ENCODE data around the gene CRAMP1.

Gene CRAMP1

DNA sequence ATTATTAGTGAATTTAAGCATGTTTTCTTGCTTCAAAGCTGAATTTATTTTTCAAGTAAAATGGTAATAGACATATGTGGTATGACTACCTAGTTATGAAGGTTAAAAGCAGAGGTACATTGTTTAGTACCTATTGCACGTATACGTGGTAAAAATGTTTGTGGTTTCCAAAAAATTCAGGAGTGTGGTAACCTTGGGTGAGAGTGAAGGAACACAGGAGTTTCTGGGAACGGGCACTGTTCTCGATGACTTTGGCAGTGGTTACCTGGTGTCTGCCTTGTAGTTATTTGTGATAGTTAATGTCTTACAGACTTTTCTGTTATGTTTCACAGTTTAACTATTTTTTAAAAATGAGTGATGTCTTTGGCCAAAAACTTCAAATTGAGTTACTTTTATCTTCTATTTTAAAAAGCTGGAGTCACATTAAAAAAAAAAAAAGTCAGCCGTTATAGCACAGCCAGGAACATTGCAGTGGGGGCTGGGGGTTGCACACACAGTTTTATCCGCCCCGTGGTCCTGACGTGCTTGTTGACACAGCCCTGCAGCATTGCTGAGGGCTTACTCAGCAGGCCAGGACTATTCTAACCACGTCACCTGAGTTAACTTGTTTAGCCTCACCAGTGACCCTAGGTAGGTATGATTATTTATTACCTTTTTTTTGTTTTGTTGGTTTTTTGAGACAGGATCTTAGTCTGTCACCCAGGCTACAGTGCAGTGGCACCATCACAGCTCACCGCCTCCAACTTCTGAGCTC is 76.8 kb downstream of the CRAMP1 start:
- no peak for DNase-seq

DNA sequence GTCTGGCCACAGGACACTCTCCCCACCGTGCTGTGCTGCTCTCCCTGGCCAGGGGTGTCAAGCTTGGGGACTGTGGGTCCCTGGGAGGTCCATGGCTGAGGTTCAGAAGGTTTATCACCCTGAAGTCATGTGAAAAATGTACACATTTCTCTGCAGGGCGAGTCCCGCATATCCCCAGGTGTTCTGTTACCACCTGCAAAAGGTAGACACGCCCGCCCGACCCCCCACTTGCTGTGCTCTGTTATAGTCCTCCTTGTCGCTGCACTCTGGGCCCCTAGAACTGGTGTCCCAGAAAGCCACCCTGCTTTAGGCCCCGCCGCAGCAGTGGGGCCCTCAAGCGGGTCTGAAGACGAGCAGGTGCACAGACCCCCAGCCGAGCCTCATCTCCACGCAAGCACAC is 77.7 kb downstream of the CRAMP1 start:
- no peak for DNase-seq

DNA sequence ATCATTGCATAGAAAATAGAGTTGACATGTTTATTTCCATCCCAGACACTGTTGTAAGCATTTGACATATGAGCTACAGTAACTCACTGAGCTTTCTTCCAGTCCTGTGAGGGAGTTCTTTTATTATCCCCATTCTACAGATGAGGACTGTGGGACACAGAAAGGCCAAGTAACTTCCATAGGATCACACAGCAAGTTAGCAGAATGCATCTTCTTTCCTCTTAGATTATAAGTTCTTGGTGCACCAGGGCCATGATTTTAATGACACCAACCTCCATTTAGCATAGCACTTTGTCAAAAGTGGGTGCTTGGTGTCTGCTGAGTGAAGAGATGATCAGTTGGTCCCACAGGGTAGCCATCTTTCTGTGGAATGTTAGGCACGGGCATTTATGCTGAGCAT is 78.7 kb downstream of the CRAMP1 start:
- DNase-seq = no peak

DNA sequence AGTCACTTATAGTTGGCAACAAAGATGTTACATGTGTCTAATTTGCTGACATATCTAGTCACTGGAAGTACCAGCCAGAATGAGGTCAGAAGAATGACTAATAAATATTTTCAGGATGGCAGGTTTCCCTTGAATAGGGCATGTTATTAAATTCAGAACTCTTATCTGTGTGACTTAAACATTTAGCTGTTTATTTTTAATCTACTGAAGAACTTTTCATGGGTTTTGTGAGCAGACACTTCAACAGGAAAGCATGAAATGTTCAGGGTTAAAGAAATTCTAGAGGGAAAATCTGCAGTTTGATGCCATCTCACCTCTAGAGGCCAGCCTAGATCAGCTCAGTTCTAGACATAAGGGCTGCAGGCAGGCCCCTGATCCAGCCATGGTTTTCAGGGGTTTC is 79.1 kb downstream of the CRAMP1 start:
- DNase-seq = no peak

DNA sequence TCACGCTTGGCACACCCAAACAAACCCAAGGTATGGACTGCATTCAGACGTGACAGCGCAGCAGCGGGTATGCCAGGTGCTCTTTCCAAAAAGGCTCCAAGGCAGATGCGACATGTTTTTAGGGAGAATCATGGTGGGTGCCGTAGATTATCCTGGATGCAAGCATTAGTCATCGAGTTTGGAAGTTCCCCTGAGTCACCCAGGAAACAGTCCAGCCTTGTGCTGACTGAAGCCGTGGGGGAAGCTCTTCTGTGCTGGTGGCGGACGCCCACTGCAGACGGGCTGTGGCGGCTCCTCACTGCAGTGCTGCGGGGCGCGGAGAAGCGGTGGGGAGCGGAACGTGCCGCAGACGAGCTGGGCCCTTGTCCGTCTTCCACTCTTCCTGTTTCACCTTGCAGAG is 79.8 kb downstream of the CRAMP1 start:
- no peak for DNase-seq

DNA sequence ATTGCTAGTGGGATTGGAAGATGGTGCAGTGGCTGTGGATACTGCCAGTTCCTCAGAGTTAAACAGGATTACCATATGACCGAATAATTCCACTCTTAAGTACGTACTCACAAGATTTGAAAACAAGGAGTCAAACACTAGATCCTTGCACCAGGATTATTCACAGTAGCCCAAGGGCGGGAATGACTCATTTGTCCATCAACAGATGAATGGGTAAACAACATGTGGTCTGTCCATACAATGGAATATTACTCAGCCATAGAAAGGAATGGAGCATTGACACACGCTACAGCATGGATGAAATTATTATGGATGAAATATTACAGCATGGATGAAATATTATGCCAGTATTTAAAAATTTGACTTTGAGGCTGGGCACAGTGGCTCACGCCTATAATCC is 84.7 kb downstream of the CRAMP1 start:
- no peak for DNase-seq

DNA sequence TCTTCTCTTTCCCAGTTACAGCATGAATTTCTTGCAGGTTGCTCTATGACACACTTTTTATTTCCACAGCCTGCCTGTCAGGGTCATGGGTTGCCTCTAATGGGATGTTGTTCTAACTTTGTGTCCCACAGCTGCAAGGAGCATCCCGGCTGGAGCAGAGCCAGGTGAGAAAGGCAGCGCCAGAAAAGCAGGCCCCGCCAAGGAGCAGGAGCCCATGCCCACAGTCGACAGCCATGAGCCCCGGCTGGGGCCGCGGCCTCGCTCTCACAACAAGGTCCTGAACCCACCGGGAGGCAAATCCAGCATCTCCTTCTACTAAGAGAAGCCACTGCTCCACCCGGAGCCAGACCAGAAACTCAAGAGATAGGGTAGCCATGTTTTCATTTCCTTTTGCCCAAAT is 86.5 kb downstream of the CRAMP1 start:
- DNase-seq = no peak

DNA sequence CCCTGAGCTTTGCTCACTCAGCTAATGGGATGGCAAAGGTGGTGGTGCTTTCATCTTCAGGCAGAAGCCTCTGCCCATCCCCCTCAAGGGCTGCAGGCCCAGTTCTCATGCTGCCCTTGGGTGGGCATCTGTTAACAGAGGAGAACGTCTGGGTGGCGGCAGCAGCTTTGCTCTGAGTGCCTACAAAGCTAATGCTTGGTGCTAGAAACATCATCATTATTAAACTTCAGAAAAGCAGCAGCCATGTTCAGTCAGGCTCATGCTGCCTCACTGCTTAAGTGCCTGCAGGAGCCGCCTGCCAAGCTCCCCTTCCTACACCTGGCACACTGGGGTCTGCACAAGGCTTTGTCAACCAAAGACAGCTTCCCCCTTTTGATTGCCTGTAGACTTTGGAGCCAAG is 88.1 kb downstream of the CRAMP1 start:
- no peak for DNase-seq

DNA sequence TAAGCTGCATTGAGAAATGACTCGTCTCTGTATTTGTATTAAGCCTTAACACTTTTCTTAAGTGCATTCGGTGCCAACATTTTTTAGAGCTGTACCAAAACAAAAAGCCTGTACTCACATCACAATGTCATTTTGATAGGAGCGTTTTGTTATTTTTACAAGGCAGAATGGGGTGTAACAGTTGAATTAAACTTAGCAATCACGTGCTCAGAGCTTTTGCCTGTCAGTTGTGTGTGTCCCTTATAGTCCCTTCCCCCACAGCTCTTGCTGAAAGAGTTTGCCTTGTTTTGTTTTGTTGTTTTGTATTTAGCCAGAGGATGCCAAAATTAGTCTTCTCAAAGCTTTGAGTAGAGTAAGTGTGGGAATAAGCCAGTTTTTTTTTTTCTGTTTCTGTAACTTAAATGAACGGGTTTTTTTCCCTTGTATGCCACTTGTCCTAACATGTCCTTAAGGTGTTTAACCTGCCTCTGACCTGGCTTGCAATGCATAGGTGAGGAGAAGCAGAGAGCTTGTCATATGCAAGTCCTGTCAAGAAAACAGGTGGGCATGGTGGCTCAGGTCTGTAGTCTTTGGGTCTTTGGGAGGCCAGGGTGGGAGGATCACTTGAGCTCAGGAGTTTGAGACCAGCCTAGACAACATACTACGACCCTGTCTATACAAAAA is 89.2 kb downstream of the CRAMP1 start:
- no peak for DNase-seq

DNA sequence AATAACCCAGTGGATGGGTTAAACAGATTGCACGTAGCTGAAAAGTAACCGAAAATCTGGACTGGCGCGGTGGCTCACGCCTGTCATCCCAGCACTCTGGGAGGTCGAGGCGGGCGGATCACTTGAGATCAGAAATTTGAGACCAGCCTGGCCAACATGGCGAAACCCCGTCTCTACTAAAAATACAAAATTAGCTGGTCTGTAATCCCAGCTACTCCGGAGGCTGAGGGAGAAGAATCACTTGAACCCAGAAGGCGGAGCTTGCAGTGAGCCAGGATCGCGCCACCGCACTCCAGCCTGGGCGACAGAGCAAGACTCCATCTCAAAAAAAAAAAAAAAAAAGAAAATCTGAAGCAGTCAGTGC is 93.1 kb downstream of the CRAMP1 start:
- DNase-seq = peak; percentile 41

DNA sequence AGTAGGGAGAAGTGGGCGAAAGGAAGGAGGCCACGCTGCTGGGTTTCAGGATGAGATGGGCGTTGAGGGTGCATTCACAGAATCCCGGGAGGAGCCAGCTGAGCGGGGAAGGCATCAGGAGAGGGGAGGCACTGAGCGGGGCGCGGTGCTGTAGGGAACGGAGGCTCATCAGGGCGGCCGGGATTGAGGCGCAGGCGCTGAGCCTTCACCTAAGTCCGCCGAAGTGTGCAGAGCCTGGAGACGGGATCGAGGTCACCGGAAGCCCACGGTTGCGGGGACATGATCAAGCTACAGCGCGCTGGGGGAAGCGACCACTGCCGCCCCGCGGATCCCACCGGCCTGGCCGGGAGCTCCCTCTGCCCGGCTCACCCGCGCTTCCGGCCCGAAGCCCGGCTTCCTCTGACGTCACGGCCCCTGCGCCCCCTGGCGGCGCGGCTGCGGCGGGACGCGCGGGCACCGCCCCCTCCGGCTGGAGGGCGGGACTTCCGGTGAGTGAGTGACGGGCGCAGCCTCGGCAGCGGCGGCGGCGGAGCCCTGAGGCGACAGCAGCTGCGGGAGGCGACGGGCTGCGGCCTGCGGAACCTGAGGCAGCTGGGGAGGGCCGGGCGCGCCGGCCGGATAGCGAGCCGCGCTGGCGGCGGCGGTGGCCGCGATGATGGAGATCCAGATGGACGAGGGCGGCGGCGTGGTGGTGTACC is 93.7 kb downstream of the CRAMP1 start, which contains the start of gene MAPK8IP3:
TSS of gene MAPK8IP3 (plus strand) at position 508 of the 698 bp plus-strand sequence. CDS start at position 653, 145 bp downstream.
- peak; percentile 94 for DNase-seq

DNA sequence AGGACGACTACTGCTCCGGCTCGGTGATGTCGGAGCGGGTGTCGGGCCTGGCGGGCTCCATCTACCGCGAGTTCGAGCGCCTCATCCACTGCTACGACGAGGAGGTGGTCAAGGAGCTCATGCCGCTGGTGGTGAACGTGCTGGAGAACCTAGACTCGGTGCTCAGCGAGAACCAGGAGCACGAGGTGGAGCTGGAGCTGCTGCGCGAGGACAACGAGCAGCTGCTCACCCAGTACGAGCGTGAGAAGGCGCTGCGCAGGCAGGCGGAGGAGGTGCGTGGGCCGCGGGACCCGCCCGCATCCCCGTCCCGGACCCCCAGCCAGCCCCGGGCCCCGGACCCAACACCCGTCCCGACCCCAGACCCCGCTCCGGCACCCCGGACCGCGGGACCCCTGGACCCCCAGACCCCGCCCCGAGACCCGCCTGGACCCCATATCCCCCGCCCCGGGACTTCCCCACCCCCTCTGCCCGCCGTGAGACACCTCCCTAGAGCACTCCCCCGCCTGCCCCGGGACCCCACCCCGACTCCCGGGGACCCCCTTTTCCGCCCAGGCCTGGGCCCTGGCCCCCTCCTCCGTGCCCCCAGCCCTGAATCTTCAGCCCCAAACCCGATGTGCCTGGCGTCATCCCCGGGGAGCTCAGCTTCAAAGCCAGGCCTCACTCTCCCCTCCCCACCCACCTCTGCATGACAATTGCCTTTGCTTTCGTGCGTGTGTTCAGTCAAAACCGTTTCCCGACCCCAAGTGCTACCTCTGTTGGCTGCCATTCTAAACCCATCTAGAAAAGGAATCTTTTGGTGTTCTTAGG is 94.4 kb downstream of the CRAMP1 start:
- DNase-seq = peak; percentile 36

DNA sequence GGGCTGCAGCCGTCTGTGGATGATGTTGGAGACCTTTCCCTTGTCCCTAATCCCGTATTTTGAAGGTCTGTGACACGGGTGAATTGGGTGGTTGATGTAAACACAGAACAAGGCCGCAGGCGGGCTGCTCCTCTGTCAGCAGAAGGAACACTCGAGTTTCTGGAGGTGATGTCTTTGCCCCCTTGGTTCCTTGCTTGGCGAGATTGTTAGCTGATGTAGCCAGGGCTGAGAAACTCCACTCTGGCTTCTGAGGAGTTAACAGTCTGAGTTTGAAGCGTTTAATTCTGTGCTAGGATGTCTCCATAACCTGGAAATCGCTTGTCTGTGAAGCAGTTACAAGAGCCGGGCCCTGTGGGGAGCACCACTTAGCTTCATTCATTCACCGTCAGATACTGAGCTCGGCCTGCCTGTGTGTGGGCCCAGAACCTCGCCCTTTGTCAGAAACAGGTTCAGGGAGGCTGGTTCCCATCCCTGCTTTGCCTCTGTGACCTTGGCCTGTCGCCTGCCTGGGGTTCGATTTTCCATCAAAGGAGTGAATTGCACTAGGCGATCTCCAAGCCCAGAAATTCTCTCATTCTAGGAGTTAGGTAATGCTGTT is 95.1 kb downstream of the CRAMP1 start:
- DNase-seq = peak; percentile 21

DNA sequence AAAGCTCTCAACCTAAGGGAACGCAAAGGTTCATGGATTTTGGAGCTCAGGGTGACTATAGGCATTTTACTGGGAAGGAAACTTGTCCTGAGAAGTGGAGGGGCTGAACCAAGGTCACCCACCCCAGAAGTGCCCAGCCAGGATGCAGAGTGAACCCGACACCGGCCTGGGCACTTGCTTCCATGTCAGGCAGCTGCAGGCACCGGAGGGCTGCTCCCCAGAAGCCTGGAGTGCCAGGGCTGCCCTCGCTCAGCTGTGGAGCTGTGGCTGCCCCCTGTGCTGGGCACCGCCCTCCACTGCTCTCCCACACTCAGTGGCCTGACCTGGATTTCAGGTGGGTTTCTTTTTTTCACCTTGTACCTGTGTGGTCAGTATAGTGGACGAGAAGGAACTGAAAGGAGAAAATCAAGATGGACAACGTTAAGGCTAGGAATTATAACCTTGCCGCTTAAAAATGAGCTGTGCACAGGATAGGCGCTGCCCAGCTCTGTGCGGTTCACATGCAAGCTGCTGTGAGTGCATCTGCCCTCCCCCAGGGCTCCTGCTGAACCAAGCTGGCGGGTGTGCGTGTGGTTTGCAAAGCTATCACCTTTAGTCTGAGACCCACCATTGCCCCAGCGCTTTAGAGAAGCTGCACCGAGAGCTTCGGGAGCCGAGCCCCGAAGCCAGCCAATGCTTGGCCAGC is 96.1 kb downstream of the CRAMP1 start:
- DNase-seq = no peak

DNA sequence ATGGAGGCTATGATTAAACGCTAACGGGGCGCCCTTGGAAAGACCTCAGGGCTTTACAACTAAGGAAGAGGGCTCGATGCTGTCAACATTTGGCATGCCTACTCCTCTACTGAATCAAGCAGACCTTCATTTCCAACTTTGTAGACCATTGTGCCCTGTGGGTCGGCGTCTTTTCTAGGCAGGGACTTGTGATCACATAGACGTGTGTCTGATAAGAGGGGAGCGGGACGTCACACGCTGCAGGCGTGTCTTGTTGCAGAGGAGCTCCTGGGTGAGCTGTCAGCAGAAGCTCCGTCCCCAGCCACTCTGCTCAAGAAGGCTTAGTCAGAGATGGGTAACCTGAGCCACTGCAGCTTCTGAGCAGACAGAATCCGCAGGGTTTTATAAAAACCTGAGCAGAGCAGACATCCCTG is 96.6 kb downstream of the CRAMP1 start:
- no peak for DNase-seq

DNA sequence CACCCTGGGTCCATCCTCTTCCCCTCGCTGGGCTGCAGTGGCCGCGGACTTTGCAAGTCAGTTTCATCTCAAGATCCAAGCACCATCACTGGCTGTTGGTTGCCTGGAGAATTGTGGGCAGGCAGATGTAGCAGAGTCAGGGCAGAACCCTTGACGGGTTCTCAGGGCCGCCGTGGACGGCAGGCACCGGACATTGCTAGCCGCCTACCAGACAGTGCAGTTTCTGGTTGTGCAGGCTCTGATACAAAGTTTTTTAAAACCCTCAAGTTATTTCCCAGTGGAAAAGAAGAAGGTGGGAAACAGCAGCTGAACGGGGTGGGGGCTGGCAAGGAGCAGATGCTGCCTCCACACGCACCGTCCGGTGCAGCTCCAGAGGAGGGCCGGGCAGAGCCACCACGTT is 97.2 kb downstream of the CRAMP1 start:
- DNase-seq = no peak

DNA sequence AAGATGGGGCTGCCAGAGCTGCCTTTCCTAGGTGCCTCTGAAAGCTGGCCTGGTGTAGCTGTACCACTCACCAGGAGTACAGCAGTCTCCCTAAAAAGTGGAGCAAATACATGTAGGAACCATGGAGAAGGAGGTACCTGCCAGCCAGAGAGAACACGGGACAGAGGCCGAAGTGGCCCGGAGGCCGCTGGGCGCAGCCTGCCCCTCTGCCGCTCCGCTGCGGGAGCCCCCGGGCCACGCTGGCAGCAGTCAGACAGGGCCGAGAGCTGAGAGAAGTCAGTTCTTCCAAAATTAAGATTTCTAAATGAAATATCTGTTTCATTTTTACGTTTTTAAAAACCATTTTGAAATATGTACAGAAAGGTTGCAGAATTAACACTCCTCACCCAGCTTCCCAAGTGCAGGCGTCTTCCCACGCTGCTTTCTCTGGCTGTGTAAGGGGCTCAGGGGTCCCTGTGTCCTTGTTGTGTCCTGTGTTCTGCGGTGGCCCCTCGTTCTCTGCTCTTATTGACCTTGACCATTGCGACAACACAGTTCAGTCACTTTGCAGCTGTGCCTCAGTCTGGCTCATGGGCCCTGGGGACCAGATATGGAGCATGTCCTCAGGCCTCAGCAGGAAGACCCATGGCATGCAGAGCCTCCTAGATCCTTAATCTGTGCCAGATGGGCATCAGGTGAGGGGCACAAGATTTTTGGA is 98.8 kb downstream of the CRAMP1 start:
- DNase-seq = no peak

DNA sequence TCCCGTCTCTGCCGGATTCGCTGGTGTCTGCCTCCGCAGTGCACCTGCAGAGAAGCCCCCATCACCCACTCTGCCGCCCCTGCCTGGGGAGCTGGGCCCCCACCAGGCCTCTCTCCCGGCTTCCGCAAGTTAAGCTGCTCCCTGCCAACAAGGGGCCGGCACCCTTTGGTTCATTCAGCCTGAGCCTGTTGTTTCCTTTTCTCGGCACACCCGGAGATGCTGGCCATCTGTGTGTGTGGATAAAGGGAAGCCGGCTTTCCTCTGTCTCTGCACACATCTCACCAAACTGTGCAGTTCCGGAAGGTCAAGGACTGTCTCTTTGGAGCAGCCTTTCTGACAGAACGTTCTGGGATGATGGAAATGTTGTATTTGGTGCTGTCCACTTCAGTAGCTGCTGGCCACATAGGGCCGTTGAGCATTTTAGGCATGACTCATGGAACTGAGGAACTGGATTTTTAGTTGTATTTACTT is 100.7 kb downstream of the CRAMP1 start:
- no peak for DNase-seq

DNA sequence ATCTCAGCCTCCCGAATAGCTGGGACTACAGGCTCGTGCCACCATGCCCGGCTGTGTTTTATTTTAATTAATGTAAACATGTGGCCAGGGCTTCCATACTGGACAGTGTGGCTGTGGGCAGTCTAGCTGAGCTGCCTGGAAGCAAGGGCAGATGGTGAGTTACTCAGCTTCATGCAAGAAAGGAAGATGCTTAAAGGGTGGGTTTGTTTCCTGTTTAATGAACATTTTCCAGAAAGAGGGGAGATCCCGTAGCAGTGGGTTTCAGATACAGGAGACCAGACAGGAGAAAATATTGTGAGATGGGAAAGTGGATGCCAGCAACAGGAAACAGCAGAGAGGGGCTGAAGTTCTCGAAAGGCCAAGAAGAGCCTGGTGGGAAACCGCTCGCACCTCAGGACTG is 101.2 kb downstream of the CRAMP1 start:
- DNase-seq = no peak

DNA sequence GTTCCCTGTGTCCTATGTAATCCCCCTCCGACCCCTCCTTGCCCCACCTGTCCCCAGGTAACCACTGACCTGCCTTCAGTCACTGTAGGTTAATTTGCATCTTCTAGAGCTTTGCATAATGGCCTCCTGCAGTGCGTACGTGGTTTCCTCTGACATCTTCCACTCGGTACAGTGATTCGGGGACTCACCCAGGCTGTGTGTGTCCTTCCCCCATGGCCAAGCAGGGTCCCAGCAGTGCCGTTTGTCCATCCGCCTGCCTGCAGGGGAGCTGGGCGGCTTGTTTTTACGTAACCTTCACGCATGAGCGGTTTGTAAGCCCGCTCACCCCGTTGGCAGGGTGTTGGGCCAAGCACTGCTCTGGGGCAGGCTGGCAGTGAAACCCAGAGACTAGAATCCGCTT is 101.8 kb downstream of the CRAMP1 start:
- no peak for DNase-seq

DNA sequence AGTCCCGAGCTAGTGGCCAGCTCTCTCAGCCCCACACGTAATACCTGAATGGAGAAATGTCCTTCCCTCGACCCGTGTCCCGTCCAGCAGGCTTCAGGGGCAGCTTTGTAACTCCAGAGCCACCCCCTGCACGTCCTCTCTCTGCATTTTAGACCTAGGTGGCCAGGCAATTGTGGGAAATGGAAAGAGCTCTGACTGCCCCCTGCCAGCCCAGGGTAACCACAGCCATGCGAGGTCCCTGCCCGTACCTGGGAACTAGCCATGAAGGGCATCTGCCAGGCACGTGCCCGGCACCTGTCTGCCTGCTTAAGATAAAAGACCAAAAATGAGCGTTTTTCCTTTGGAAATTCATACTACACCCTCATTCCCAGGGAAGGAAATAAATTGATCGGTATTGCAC is 103.1 kb downstream of the CRAMP1 start:
- DNase-seq = no peak

All from activated CD4-positive, alpha-beta T cell treated with anti-CD3 and anti-CD28 coated beads, Interleukin-2, amount 50 U/mL, for 16 hours (primary cell).